ENCODE measurements around the gene WDR27.

Gene WDR27

DNA sequence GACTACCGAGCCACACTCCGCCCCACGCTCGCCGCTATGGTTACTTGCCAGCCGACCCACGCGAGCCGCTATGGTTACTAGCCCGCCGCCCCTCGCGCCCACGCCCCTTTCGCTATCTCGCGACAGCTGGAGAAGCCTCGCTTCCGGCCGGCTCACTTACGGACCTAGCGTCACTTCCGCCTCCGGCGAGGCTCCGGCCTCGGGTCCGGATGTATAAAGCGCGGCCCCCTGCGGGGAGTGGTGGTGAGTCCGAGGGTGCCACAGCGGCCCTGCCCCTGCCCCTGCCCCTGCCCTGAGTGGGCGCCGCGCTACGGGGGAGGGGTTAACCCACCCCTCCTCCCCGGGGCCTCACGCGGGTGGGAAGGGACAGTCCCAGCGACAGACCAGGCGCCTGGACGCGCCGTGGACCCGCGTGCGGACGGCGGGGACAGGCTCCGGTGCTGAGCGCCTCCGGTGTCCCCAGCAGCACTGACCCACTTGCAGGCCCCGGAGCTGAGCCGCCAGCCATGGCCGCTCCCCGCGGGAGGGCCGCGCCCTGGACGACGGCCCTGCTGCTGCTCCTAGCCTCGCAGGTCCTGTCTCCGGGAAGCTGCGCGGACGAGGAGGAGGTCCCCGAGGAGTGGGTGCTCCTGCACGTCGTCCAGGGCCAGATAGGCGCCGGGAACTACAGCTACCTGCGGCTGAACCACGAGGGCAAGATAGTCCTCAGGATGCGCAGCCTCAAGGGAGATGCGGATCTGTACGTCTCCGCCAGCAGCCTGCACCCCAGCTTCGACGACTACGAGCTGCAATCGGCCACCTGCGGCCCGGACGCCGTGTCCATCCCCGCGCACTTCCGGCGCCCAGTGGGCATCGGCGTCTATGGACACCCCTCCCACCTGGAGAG, at the start of gene WDR27, which contains the start of gene C6orf120:
WDR27 (minus strand) TSS at position 76 of the 886 bp plus-strand sequence. CDS start 13,024 bp downstream, outside the sequence.
C6orf120 (plus strand) TSS at position 173 of the 886 bp plus-strand sequence; CDS start at position 507, 334 bp downstream.
- peak; percentile 96 for DNase-seq

DNA sequence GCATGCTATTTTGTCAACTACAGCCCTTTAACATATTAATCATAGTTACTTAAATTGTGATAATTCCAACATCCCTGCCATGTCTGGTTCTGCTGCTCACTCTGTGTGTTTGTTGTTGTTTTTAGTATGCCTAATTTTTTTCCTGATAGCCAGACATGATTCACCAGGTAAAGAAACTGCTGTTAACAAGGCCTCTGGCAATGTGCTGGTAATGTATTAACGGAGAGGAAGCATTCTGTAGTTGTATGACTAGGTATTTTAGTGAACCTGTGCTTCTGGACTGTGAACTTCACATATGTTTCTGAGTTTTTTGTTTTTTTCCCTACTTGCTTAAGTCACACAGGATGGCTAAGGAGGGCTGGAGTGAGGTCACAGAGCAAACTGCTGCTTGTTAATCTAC, 44.7 kb upstream of the WDR27 start:
- DNase-seq: no peak

DNA sequence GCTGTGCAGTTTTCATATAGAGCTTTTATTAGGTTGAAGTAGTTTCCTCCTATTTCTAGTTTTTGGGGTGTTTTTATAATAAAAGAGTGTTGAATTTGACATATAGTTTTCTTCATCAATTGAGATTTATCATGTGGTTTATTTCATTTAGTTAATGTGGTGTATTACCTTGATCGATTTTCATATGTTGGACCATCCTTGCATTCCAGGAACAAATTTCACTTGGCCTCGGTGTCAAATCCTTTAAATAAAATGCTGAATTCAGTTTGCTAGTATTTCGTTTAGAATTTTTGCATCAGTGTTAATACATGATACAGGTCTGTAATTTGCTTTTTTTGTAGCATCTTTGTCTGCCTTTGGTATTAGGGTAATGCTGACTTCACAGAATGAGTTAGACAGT, 43.6 kb upstream of the WDR27 start:
- DNase-seq: no peak

DNA sequence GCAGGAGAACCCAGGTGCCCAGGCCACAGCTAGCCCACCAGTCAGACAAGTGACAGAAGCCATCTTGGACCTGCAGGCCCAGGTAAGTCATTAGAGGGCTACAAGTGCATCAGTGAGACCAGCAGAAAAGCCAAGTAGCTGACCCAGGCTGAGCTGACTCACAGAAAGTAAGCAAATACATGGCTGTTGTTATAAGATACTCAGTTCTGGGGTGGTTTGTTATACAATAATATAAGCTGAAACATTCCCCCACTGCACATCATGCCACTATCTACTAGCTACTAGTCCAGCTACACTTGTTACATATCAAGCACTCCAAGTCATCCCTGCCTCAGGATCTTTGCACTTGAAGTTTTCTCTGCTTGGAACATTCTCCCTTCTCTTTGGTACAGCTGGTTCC, 39.5 kb upstream of the WDR27 start:
- DNase-seq: no peak

DNA sequence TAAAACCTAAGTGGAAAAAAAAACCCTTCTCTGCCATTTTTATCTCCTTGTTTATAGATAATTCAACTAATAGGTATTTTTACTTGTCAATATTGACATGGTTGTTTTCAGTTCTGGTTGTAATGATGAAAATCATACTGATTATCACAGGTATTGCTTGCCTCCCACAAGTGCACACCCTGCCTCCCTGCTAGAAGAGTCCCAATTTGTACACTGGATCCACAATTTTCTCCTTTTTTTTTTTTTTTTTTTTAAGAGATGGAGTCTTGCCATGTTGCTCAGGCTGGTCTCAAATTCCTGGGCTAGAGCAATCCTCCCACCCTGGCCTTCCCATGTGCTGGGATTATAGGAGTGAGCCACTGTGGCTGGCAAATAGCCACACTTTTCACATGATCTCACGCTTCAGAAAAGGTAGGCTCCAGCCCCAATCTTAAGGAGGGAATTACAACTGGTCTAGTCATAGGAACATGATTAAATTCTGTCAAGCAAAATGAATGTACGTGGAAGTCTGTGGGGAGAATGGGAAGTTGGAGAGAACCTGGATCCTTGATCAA, 37.2 kb upstream of the WDR27 start:
- no peak for DNase-seq

- DNase-seq: no peak
Measured at GRCh38 chr6:169738204-169738975, 36.6 kb upstream of the WDR27 start.

GRCh38 chr6:169729961-169730360, 28.1 kb upstream of the WDR27 start:
- no peak for DNase-seq

DNA sequence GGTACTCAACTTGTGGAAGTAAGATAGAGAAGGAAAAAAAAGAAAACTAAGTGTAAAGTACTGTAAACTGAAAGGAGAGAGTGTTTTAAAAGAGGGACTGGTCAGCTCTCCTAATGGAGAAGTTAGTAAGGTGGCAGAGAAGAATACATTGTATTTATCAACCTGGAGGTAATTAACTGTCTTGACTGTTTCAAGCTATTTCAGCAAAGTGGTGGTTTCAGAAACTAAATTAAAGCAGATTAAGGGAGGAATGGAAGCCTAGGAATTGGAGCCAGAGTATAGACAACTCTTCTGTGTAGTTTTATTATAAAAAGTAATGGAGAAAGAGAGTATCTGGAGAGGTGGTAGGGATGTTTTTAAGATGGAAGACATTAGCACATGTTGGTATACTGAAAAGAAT, 25.1 kb upstream of the WDR27 start:
- DNase-seq: no peak

DNA sequence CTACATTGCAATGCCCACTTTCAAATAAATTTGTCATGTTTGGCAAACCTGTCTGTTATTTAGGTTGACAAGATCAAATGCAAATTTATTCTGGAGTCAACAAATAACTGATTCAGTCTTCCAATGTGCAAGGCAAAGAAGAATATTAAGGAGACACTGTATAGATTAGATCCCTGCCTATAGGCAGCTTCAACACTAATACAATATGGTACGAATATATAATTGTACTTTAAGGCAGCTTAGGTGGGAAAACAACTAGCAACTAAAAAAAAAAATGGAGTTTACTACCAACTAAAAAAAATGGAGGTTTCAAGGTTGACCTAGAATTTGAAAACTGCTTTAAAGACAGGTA, 24.2 kb upstream of the WDR27 start:
- DNase-seq: no peak

DNA sequence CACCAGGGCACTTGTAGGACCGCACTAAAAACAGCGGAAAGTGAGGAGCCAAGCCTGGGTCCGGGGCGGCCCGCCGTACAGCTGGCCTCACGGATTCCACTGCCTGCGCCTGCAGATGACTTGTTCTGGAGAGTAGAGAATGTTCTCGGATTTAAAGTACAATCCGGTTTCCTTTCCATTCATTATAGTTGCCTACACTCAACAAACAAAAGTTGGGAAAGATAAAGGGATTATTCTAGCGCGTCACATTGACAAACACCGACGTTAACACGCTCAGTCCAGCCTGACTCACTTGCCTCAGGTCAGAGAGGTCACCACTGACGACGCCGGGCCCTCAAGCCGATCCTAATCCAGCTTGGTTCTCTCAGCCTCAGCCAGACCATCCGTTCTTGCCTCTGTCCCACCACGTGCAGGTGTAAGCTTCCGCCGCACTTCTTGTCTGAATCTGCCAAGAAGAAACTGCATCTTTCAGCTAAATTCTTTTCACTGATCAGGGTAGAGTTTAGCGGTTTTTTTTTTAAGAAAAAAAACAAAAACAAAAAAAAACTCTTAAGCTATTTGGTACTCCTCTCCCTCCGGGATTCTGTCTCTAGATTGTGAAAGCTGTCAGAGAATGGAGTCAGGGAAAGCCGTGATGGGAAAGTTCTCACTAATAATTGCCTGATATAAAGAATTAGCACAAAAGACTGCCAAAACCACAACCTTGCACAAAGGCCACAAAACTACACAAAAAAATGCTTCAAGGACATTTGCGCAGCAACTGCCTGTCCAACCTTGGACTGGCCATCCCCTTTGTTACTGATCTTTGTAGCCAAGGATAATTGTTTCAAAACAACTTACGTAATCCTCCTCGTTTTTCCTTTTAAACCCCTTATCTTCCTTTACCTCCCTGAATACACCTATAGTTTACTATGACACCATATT, 23.6 kb upstream of the WDR27 start:
- no peak for DNase-seq

- DNase-seq: peak; percentile 77
Measured at GRCh38 chr6:169724494-169725124, 22.8 kb upstream of the WDR27 start, which contains the start of gene PHF10. TSS of gene PHF10 (minus strand) at chr6:169724500. CDS start at chr6:169723931, 569 bp downstream.

DNA sequence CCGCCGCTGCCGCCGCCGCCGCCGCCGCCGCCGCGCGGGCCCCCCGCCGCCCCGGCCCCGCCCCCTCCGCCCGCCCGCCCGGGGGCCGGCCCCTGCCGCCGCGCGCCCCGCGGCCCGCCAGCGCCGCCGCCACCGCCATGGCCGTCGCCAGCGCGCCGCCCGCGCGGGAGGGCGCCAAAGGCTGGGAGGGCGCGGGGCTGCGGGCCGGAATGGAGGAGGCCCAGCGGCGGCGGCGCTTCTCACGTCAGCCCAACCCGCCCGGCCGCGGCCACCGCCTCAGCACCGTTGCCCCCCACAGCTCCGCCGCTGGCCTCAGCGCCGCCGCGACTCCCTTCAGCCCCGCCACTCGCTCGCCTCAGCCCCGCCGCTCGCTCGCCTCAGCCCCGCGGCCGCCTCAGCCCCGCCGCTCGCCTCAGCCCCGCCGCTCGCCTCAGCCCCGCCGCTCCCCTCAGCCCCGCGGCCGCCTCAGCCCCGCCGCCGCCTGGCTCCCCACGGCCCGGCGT, 22.2 kb upstream of the WDR27 start:
- DNase-seq: peak; percentile 65

DNA sequence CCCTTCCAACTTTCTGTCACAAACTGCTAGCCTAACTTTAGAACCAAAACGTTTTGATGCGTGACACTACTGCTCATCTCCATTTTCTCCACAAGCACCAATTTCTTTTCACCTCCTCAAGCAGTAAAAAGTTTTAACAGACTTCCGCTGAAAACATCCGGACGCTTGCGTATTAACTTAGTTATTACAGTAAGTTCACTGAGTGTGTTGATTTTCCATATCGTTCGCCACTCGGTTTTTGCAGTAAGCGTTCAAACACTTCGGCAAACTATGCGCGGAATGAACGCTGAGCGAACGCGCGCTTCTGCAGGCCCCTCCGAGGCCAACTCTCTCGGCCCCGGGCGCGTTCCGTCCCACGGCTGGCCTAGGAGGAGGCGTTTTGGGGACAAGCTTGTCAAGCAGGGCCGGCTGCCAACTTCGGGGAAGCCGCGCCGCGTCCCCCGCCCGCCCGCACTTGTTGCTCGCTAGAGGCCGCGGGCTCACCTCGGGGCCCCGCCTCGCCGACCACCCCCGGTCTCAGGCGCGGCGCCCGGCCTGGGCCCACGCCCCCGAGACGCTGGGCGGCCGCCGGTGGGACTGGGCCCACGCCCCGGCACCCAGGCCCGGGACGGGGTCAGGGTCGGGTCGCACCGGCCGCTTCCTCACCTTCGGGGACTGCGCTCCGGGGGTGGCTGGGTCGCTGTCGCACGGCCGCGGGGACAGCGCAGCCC, 21.5 kb upstream of the WDR27 start:
- peak; percentile 80 for DNase-seq

GRCh38 chr6:169722362-169723199, 20.8 kb upstream of the WDR27 start:
- peak; percentile 57 for DNase-seq

DNA sequence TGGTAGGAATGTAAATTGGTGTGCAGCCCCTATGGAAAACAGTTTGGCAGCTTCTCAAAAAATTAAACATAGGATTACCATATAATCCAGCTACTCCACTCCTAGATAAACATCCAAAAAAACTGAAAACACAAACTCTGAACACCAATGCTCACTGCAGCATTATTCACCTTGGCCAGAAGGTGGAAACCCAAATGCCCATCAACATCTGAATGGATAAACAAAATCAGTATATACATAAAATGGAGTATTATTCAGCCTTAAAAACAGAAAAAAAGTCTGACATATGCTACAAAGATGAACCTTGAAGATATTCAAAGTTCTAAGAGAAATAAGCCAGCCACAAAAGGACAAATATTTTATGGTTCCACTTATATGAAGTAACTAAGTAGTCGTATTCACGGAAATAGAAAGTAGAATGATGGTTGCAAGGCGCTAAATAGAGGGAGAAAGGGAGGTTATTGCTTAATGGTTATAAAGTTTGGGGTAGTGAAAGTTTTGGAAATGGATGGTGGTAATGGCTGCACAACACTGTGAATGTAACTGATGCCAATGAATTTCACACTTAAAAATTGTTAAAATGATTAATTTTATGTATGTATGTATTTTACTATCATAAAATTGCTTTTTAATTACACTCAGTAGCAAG, 18.5 kb upstream of the WDR27 start:
- no peak for DNase-seq

- no peak for DNase-seq
Measured at GRCh38 chr6:169719117-169719516, 17.3 kb upstream of the WDR27 start.

DNA sequence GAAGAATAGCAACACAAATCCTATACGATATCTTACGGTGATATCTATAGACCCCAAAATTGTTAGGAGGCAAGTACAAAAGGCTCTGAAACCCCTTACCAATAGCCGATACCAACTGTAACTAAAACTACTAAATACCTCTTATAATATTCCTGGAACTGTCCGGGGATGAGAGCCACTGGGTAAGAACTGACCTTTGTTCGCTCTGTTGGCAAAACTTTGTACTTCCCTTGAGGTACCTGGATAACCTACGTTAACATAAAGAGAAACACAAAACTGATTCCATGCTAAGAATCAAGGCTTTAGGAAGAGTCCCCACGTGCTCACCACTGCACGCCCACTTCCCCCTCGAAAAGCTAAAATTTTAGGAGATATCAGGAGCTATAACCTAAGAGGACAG, 12.8 kb upstream of the WDR27 start:
- DNase-seq: no peak

DNA sequence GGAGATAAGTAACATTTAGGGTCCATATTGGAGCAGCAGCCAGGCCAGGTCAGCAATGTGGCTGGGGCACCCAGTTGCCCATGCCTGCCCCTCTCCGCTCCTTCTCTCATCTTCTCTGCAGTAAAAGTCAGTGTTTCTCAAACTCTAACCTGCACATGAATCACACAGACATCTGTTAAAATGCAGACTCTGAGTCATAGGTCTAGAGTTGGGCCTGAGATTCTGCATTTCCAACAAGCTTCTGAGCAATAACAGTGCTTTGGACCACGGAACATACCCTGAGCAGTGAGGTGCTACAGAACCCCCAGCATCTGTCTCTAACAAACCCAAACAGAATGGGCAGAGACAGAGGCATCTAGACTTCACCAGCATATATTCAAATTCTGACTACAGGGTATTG, 12.3 kb upstream of the WDR27 start:
- DNase-seq: no peak

- no peak for DNase-seq
Measured at GRCh38 chr6:169710009-169710408, 8.2 kb upstream of the WDR27 start.

DNA sequence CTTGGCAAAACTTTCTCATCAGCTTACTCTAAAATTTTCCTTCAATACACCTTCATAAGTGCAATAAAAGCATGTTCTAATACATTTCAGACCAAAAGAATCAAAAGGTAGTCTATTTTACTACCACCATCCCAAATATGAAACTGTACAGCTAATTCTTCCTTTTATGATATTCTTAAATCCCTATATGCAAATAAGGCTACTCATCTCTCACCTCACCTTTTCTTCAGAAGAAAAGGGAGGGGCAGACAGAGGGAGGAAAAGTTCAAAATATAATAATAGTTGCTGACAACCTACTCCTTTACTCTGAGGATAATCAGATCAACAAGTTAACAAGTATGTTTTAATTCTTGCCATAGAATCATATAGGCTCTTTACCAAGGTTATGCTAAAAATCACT, 7.5 kb upstream of the WDR27 start:
- DNase-seq: no peak
